ENCODE measurements around the gene DEFB131B. TPM values are rescaled to one million over a fixed set of nuclear protein-coding genes. Genes with fewer than 3 reads are reported as not detected.
A peak's percentile ranks its signal among the peaks of the same experiment; 100 is the strongest.
"Not testable (repeated sequence)": the region's sequence is repeated elsewhere in the genome, so short reads cannot be mapped to it uniquely, and the experiment has no call there.

The DEFB131B gene
- total RNA-seq, 2 donors from 2014 or later = not detected

DNA sequence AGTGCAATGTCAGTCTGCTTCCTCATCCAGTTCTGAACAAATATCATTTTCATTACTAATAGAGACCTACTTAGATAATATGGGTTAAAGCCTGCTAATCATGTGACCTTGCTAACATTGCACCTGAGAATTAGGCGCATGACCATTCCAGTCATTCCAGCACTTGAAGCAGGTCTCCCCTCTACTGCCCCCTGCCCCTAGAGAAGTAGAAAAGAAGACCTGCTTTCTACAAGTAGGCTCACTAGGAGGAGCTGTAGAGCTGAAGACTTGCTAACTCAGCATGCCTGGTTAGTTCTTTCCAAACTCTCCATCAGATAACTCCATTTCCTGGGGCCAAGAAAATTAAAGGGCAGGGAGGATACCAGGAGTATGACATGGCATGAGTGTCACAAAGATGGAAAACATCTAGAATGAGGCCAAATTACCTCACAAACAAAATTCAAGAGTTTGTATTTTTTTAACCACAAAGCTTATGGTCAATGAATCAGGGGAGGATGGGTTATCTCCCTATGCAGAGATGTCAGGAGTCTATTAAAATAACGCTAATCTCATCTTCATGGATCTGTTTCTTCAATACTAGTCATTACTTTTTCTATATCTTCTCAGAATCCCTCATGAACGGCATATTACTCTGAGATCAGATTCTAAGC is 14.2 kb upstream of the DEFB131B start:
- H3K27ac ChIP-seq (ENCODE audit: low read depth, low read length); H3K4me3 ChIP-seq (ENCODE audit: low read length); H3K36me3 Mint-ChIP-seq (ENCODE audit: low read depth); H3K27me3 Mint-ChIP-seq (ENCODE audit: insufficient read depth); H3K4me1 Mint-ChIP-seq; H3K4me1 ChIP-seq (ENCODE audit: control insufficient read depth, insufficient read depth, low read length); H3K9me3 Mint-ChIP-seq; H3K9me3 ChIP-seq (ENCODE audit: control insufficient read depth, low read length); H3K27me3 ChIP-seq (ENCODE audit: control insufficient read depth, insufficient read depth, low read length, poor library complexity, severe bottlenecking); H3K9ac ChIP-seq (ENCODE audit: extremely low read depth, low read length, poor library complexity, severe bottlenecking); H3K36me3 ChIP-seq (ENCODE audit: control insufficient read depth, insufficient read depth, low read length); H3K4me3 Mint-ChIP-seq; H3K27ac Mint-ChIP-seq: not testable (repeated sequence)
- DNase-seq = peak; percentile 83
- WGBS, 2 experiments (ENCODE audit: insufficient coverage in 1 of 2, insufficient read length in 1 of 2) = 72 to 85% methylated on average over 2 to 3 of the region's 3 CpGs
- TF ChIP-seq, protein P1, sequence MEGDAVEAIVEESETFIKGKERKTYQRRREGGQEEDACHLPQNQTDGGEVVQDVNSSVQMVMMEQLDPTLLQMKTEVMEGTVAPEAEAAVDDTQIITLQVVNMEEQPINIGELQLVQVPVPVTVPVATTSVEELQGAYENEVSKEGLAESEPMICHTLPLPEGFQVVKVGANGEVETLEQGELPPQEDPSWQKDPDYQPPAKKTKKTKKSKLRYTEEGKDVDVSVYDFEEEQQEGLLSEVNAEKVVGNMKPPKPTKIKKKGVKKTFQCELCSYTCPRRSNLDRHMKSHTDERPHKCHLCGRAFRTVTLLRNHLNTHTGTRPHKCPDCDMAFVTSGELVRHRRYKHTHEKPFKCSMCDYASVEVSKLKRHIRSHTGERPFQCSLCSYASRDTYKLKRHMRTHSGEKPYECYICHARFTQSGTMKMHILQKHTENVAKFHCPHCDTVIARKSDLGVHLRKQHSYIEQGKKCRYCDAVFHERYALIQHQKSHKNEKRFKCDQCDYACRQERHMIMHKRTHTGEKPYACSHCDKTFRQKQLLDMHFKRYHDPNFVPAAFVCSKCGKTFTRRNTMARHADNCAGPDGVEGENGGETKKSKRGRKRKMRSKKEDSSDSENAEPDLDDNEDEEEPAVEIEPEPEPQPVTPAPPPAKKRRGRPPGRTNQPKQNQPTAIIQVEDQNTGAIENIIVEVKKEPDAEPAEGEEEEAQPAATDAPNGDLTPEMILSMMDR (conservative IDR thresholded peaks at IDR 0.05) = peak; percentile 82

DNA sequence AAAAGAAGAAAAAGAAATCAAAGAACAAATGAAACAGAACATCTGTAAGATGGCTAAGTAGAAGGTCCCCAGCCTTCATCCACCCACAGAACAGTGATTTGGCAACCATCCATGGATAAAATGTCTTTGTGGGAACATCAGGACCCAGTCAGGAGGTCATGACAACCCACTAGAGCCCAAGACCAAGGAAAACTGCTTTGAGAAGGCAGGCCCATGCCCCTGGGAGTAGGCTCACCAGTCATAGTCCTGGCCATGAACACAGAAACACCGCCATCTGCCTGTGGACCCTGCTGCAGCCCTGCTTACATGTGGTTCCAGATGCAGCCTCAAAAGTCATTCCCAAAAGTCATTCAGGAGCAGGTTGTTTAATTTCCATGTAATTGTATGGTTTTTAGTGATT is 11.0 kb upstream of the DEFB131B start:
- not testable (repeated sequence) for H3K27me3 ChIP-seq (ENCODE audit: control insufficient read depth, insufficient read depth, low read length, poor library complexity, severe bottlenecking); H3K4me1 ChIP-seq (ENCODE audit: control insufficient read depth, insufficient read depth, low read length); H3K4me3 Mint-ChIP-seq; H3K9ac ChIP-seq (ENCODE audit: extremely low read depth, low read length, poor library complexity, severe bottlenecking); H3K4me3 ChIP-seq (ENCODE audit: low read length); H3K27ac Mint-ChIP-seq; H3K4me1 Mint-ChIP-seq; H3K27ac ChIP-seq (ENCODE audit: low read depth, low read length); H3K36me3 Mint-ChIP-seq (ENCODE audit: low read depth); H3K9me3 Mint-ChIP-seq; H3K9me3 ChIP-seq (ENCODE audit: control insufficient read depth, low read length); H3K36me3 ChIP-seq (ENCODE audit: control insufficient read depth, insufficient read depth, low read length); H3K27me3 Mint-ChIP-seq (ENCODE audit: insufficient read depth)
- DNase-seq = peak; percentile 53
- TF ChIP-seq, protein P1 (conservative IDR thresholded peaks at IDR 0.05) = peak; percentile 54
- WGBS, 2 experiments (ENCODE audit: insufficient coverage in 1 of 2, insufficient read length in 1 of 2) = 62 to 80% methylated on average over 1 of the region's 1 CpG

DNA sequence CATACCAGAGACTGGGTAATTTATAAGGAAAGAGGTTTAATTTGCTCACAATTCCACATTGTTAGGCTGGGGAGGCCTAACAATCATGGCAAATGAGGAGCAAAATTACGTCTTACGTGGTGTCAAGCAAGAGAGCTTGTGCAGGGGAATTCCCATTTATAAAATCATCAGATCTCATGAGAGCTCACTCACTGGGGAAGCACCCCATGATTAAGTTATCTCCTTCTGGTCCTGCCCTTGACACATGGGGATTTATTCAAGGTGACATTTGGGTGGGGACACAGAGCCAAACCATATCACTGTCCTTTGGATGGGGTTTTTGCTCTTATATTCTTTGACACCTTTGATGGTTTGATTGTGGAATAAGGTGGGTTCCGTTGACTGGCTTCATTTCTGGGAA is 8.3 kb upstream of the DEFB131B start:
- not testable (repeated sequence) for H3K9me3 Mint-ChIP-seq; H3K9ac ChIP-seq (ENCODE audit: extremely low read depth, low read length, poor library complexity, severe bottlenecking); DNase-seq; H3K4me1 Mint-ChIP-seq; H3K27ac Mint-ChIP-seq; H3K27me3 ChIP-seq (ENCODE audit: control insufficient read depth, insufficient read depth, low read length, poor library complexity, severe bottlenecking); H3K27ac ChIP-seq (ENCODE audit: low read depth, low read length); H3K4me3 ChIP-seq (ENCODE audit: low read length); H3K36me3 ChIP-seq (ENCODE audit: control insufficient read depth, insufficient read depth, low read length); H3K4me1 ChIP-seq (ENCODE audit: control insufficient read depth, insufficient read depth, low read length); H3K9me3 ChIP-seq (ENCODE audit: control insufficient read depth, low read length); H3K27me3 Mint-ChIP-seq (ENCODE audit: insufficient read depth); H3K4me3 Mint-ChIP-seq; H3K36me3 Mint-ChIP-seq (ENCODE audit: low read depth)
- 86 to 100% methylated on average over 1 to 3 of the region's 3 CpGs for WGBS, 2 experiments (ENCODE audit: insufficient coverage in 1 of 2, insufficient read length in 1 of 2)

DNA sequence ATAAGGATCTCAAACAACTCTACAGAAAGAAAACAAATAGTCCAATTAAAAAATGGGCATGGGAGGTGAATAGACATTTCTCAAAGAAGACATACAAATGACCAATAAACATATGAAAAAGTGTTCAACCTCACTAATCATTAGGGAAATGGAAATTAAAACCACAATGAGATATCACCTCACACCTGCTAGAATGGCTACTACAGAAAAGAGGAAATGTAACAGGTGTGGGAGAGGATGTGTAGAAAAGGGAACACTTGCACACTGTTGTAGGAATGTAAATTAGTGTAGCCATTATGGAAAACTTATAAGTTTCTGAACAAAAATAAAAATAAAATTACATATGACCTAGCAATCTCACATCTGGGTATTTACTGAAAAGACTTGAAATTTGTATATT is 7.6 kb upstream of the DEFB131B start:
- not testable (repeated sequence) for H3K27ac Mint-ChIP-seq; H3K4me1 ChIP-seq (ENCODE audit: control insufficient read depth, insufficient read depth, low read length); H3K9me3 Mint-ChIP-seq; H3K9me3 ChIP-seq (ENCODE audit: control insufficient read depth, low read length); H3K4me1 Mint-ChIP-seq; H3K4me3 Mint-ChIP-seq; H3K27me3 ChIP-seq (ENCODE audit: control insufficient read depth, insufficient read depth, low read length, poor library complexity, severe bottlenecking); H3K4me3 ChIP-seq (ENCODE audit: low read length); H3K9ac ChIP-seq (ENCODE audit: extremely low read depth, low read length, poor library complexity, severe bottlenecking); H3K27me3 Mint-ChIP-seq (ENCODE audit: insufficient read depth); H3K36me3 ChIP-seq (ENCODE audit: control insufficient read depth, insufficient read depth, low read length); H3K27ac ChIP-seq (ENCODE audit: low read depth, low read length); H3K36me3 Mint-ChIP-seq (ENCODE audit: low read depth); DNase-seq

DNA sequence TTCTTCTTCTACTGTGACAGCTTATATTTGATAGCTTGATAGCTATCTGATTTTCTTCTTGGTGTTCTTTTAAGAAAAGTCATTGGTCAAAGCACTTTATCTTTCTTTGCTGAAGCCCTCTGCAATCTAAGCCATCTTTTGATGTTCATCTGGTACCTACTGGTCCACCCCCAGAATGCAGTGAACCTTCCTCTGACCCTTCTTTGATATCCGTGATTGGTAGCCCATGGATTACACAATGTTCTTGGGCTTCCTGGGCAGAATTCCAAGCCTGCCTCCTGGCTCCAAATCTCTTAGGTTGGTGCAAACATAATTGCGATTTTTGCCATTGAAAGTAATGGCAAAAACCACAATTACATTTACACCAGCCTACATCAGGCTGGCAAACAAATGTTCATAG is 2.0 kb upstream of the DEFB131B start:
- H3K36me3 Mint-ChIP-seq (ENCODE audit: low read depth); H3K27me3 ChIP-seq (ENCODE audit: control insufficient read depth, insufficient read depth, low read length, poor library complexity, severe bottlenecking); H3K9me3 Mint-ChIP-seq; H3K9ac ChIP-seq (ENCODE audit: extremely low read depth, low read length, poor library complexity, severe bottlenecking); H3K27ac ChIP-seq (ENCODE audit: low read depth, low read length); H3K4me1 Mint-ChIP-seq; H3K4me3 Mint-ChIP-seq; H3K4me1 ChIP-seq (ENCODE audit: control insufficient read depth, insufficient read depth, low read length); H3K27ac Mint-ChIP-seq; H3K4me3 ChIP-seq (ENCODE audit: low read length); H3K36me3 ChIP-seq (ENCODE audit: control insufficient read depth, insufficient read depth, low read length); H3K27me3 Mint-ChIP-seq (ENCODE audit: insufficient read depth); DNase-seq; H3K9me3 ChIP-seq (ENCODE audit: control insufficient read depth, low read length): not testable (repeated sequence)
- 100% methylated on average over 2 of the region's 2 CpGs; no CpG with 5 or more reads in 1 of the 2 experiments for WGBS, 2 experiments (ENCODE audit: insufficient coverage in 1 of 2, insufficient read length in 1 of 2)

DNA sequence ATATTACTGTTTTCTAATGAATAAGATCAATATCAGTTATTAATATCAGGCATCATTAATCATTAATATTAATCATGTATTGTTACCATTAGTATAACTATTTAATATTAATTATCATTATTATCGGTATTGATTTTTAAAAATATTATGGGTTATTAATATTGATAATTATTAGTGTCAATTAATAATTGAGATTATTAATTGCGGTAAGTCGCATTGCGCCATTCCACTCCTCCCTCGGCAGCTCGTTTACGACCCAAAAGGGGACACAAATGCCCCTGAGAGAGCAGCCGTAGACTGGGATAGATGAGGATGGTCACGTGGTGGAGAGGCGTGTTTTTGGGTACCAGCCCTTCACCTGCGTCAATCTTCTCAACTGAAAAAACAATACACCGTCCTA is 7.6 kb downstream of the DEFB131B start:
- not testable (repeated sequence) for H3K9ac ChIP-seq (ENCODE audit: extremely low read depth, low read length, poor library complexity, severe bottlenecking); DNase-seq; H3K27ac ChIP-seq (ENCODE audit: low read depth, low read length); H3K4me1 Mint-ChIP-seq; H3K9me3 Mint-ChIP-seq; H3K27ac Mint-ChIP-seq; H3K27me3 ChIP-seq (ENCODE audit: control insufficient read depth, insufficient read depth, low read length, poor library complexity, severe bottlenecking); H3K9me3 ChIP-seq (ENCODE audit: control insufficient read depth, low read length); H3K4me3 Mint-ChIP-seq; H3K36me3 Mint-ChIP-seq (ENCODE audit: low read depth); H3K27me3 Mint-ChIP-seq (ENCODE audit: insufficient read depth); H3K4me3 ChIP-seq (ENCODE audit: low read length); H3K4me1 ChIP-seq (ENCODE audit: control insufficient read depth, insufficient read depth, low read length); H3K36me3 ChIP-seq (ENCODE audit: control insufficient read depth, insufficient read depth, low read length)
- WGBS, 2 experiments (ENCODE audit: insufficient coverage in 1 of 2, insufficient read length in 1 of 2) = 95 to 96% methylated on average over 8 to 11 of the region's 12 CpGs
